ENCODE data around the gene AIP. TPM values are rescaled to one million over a fixed set of nuclear protein-coding genes. Genes with fewer than 3 reads are reported as not detected.

Gene AIP
- total and polyA plus RNA-seq, 2 donors (not counting 3 experiments of a cell fraction or from before 2014, with no cell fraction given): 46.3 to 114 TPM

DNA sequence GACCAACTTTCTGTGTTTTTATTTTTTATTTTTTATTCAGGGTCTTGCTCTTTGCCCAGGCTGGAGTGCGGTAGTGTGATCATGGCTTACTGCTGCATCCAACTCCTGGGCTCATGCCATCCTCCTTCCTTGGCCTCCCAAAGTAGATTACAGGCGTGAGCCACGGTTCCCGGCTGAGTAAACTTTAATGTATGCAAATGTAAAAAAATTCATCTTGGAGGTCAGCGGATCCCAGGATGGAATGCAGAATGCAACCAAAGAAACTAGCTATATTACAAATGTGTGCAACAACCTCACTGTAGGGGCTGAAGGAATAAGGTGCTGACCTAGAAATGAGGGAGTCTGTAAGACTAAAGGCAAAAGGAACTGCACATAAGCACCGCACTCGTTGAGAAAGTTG is 31.3 kb downstream of the AIP start:
- DNase-seq (ENCODE audit: low read depth, low spot score) (no peak), FAIRE-seq (no peak)
- Histone ChIP-seq H3K27ac (ENCODE audit: insufficient read depth, low read depth, low read length) (no peak overlapping the region), H3K4me2 (ENCODE audit: insufficient read depth, low read length) (no peak overlapping the region), H3K9ac (replicated peaks; ENCODE audit: extremely low read depth, insufficient read depth, low read length) (no peak overlapping the region), H3K4me1 (ENCODE audit: control insufficient read depth, extremely low read depth, insufficient read depth, low read length) (no peaks in the 10 kb centered on the region), H3K9me3 (replicated peaks; ENCODE audit: control insufficient read depth, insufficient read depth, low read length) (no peaks in the 10 kb centered on the region), H3K4me3 (replicated peaks in 1 of 3; ENCODE audit: insufficient read depth in 1 of 3, low read depth in 1 of 3, low read length in 3 of 3) (no peak overlapping the region), H3K27me3 (ENCODE audit: control insufficient read depth in 2 of 2, insufficient read depth in 2 of 2, low read length in 2 of 2) (peaks cover 0 to 6% of the 10 kb centered on the region in 2 experiments), H3K36me3 (ENCODE audit: control insufficient read depth in 2 of 2, extremely low read depth in 1 of 2, insufficient read depth in 2 of 2, low read length in 2 of 2) (no peaks in the 10 kb centered on the region), H4K20me1 (replicated peaks; ENCODE audit: control insufficient read depth, extremely low read depth, insufficient read depth, low read length) (no peaks in the 10 kb centered on the region), H3K79me2 (ENCODE audit: control insufficient read depth, insufficient read depth, low read length) (no peaks in the 10 kb centered on the region), H3K9me1 (replicated peaks; ENCODE audit: control insufficient read depth, extremely low read depth, insufficient read depth, low read length) (no peaks in the 10 kb centered on the region), H2AFZ (ENCODE audit: low read depth, low read length) (no peak overlapping the region)
- TF ChIP-seq JUN (IDR thresholded peaks at IDR 0.05; ENCODE audit: borderline replicate concordance, insufficient read depth, insufficient read length, low read depth): no peak
- TF ChIP-seq FOS (IDR thresholded peaks at IDR 0.05; ENCODE audit: borderline replicate concordance, insufficient read depth, low read length): no peak
- no peak for TF ChIP-seq MYC (IDR thresholded peaks at IDR 0.05; ENCODE audit: low read depth, low read length)
- TF ChIP-seq GATA2 (IDR thresholded peaks at IDR 0.05; ENCODE audit: insufficient read depth, insufficient read length, low read depth, low read length): no peak
- no peak for TF ChIP-seq POLR2A (IDR thresholded peaks at IDR 0.05; ENCODE audit: low read depth, low read length)
- TF ChIP-seq, protein P1, sequence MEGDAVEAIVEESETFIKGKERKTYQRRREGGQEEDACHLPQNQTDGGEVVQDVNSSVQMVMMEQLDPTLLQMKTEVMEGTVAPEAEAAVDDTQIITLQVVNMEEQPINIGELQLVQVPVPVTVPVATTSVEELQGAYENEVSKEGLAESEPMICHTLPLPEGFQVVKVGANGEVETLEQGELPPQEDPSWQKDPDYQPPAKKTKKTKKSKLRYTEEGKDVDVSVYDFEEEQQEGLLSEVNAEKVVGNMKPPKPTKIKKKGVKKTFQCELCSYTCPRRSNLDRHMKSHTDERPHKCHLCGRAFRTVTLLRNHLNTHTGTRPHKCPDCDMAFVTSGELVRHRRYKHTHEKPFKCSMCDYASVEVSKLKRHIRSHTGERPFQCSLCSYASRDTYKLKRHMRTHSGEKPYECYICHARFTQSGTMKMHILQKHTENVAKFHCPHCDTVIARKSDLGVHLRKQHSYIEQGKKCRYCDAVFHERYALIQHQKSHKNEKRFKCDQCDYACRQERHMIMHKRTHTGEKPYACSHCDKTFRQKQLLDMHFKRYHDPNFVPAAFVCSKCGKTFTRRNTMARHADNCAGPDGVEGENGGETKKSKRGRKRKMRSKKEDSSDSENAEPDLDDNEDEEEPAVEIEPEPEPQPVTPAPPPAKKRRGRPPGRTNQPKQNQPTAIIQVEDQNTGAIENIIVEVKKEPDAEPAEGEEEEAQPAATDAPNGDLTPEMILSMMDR (IDR thresholded peaks at IDR 0.05; ENCODE audit: extremely low read depth in 1 of 2, insufficient read depth in 1 of 2, low read depth in 1 of 2, low read length in 2 of 2): no peak
- TF ChIP-seq POLR2AphosphoS5 (IDR thresholded peaks at IDR 0.05; ENCODE audit: insufficient read depth, low read depth, low read length): no peak
- intact Hi-C loops (cut with micrococcal nuclease): no loop called here
- CTCF ChIA-PET: interaction anchor here (0.6 kb wide), 1 partner anchor 290 kb away, joined by 3 read pairs; no protein-coding TSS in a partner anchor
- POLR2A ChIA-PET: no interaction called here
- dilution Hi-C loops (cut with MboI; ENCODE audit: extremely low pct_ligation_motif_present, low sequenced_read_pairs): no loop called here
- no TSS peak for BruUV-seq (replicated peaks)

Data from endothelial cell of umbilical vein (primary cell).